GM18519 (cell line): ENCODE data around the gene DNMT3L.
"Not testable (repeated sequence)": the region's sequence is repeated elsewhere in the genome, so short reads cannot be mapped to it uniquely, and the experiment has no call there.

ENCODE experiments used
- ATAC-seq: cut with Tn5 transposase; IDR thresholded peaks from one replicate; pipeline ENCODE4 v1.9.1; 2021; ENCODE audit warnings: mild to moderate bottlenecking, moderate library complexity; ENCODE audit not compliant: unreplicated experiment, low FRiP score

Gene DNMT3L

DNA sequence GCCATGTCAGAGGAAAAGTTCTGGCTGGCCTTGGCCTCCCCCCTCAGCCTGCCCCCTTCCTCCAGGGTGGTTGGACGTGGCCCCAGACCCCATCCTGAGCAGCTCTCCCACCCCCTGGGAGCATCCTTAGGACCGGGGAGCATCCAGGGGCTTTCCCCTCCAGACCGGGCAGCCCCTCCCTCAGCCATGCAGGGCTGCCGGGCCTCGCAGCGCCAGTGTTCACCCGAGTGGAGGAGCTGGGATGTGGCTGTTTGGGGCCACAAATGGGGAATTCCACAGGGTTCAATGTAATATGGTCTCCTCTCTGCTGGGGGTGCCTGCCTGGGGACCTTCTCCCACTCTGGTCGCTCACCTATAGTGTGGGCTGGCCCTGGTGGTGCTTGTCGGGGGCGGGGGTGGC lies 33.9 kb upstream of the DNMT3L start:
- no peak for ATAC-seq

- no peak for ATAC-seq
These were observed 33.5 kb upstream of the DNMT3L start for GRCh38 chr21:44295163-44295573.

DNA sequence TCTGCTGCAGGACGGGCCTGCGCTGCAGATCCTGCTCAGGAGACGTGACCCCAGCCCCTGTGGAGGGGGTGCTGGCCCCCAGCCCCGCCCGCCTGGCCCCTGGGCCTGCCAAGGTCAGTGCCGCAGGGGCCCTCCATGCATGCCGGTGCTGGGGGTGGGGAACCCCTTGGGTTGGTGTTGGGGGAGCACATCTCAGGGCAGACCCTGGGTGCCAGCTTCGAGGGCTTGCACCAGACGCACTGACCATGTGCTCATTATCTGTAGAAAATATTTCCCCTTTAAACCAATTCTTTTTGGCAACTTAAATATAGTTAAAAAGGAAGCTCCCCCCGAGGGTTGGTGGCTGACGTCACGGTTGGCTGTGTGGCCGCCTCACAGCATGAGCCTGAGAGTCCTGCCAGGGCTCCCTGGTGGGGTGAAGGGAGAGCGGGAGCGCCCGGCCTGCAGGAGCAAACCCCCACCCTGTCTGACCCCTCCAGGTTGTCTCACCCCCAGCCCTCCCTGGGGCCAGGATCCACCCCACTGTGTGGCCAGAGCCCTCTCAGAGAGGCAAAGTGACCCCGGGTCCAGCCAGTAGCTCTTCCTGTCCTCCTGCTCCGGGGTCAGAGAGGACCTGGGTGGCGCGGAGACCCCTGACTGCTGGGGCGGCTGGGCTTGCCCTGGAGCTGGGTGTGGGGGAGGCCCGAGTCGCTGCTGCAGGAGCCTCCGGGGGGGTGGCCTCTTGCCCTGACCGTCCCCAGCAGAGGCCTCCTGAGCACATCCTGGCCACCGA lies 32.9 kb upstream of the DNMT3L start:
- no peak for ATAC-seq

DNA sequence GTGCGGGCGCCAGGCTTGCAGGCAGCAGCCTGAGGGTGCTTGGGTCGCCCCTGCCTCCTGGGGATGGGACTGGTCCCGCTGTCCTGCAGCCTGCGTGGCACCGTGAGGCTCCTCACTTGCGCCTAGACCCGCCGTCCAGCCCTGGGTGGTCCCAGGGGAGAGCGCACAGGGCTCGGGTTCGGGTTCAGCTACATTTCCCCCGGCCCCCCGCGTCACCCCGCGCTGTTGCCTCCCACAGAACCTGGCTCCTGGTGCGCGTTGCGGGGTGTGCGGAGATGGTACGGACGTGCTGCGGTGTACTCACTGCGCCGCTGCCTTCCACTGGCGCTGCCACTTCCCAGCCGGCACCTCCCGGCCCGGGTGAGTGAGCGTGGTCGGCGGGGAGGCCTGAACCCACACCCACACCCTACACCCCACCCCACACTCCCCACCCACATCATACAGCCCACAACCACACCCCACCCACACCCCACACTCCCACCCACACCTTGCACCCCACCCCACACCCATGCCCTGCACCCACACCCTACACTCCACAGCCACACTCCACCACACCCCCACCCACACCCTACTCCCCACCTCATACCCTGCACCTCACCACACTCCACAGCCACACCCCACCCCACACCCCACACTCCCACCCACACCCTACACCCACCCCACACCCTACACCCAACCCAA lies 32.0 kb upstream of the DNMT3L start:
- no peak for ATAC-seq

GRCh38 chr21:44292812-44293195 lies 31.1 kb upstream of the DNMT3L start:
- no peak for ATAC-seq

DNA sequence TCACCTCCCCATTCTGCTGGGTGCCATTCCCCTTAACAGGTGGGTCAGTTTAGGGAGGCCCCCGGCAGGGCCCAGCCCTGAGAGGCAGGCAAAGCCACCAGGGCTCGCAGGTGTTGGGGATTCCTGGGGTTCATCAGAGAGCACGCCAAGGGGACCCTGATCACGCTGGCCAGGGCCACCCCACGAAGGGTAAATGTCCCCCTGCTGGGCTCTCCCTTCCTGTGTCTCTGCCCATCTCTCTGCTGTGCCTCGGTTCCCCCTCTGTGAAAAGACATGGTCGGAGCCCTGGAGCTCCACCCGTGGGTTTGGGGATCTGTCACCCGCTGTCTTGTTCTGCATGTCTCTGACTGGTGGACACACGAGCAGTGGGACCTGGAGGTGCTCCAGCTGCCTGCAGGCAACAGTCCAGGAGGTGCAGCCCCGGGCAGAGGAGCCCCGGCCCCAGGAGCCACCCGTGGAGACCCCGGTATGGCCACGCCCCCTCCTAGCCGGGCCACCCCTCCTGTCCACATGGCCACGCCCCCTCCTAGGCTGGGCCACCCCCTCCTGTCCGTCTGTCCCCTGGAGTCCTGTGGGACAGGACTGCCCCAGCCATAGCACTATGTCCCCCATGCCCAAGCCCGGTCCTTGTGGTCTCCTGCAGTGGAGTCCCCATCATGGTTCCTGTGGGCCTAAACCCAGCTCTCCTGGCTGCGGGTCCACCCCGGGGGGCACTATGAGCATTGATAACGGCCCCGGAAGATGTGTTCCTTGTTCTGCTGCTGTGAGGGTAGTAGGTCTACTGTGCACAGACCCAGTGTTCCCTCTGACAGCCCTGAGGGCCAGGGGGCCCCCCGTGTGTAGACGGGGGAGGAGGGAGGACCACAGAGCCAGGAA lies 30.5 kb upstream of the DNMT3L start:
- ATAC-seq: no peak

- no peak for ATAC-seq
These were observed 29.6 kb upstream of the DNMT3L start for GRCh38 chr21:44291078-44291935.

DNA sequence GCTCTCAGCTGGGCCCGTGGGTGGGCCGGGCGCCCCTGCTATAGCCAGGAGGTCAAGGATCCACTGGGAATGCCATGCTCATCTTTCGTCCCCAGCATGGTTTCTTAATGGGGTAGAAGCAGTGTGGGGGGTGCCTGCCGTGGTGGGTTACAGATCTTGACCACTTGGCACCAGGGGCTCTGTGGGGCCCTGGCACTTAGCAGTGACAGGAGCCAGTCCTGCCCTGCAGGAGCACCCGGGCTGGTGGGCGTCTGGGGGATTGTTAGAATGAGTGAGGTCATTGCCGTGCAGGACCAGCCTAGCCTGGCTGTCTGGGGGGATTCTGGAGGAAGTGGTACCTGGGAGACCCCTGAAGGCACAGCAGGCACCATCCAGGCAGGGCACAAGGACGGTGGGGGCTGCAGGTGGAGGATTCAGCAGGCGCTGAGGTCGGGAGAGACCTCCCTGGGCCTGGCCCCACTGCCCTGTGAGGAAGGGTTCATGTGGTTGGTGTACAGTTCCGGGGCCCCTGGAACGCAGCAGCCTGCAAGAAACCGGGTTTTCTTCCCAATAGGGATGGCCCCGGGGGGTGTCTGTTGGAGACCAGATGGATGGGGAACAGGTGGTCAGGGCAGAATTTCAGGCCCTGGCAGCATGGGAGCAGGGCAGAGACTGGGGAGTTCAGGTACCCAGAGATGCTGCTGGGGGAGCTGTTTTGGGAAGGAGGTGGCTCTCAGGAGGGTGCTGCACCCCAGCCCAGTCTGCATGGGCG lies 28.8 kb upstream of the DNMT3L start:
- ATAC-seq: no peak

GRCh38 chr21:44289381-44290010 lies 27.8 kb upstream of the DNMT3L start:
- ATAC-seq: no peak

- no peak for ATAC-seq
These were observed 26.8 kb upstream of the DNMT3L start for GRCh38 chr21:44288251-44289110.

GRCh38 chr21:44286716-44287632 lies 25.3 kb upstream of the DNMT3L start:
- ATAC-seq: no peak

DNA sequence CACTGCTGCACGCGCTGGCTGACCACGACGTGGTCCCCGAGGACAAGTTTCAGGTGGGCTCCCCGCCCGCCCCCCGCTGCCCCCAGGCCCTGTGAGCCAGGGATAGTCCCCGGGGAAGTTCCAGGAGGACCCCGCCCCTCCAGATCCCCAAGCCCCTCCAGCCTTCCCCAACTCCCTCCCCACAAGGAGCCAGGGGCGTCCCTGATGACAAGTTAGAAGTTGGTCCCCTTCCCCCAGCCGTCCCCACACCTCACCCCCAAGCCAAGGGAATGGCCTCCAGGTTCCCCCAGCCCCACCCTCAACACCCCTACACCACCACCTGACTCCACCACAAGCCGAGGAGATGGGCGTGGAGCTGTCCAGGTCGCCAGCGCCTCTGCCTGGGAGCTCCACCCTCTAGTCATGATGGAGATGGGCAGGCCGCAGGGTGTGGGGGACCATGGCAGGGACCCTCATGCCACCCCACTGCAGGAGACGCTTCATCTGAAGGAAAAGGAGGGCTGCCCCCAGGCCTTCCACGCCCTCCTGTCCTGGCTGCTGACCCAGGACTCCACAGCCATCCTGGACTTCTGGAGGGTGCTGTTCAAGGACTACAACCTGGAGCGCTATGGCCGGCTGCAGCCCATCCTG lies 24.5 kb upstream of the DNMT3L start:
- no peak for ATAC-seq

DNA sequence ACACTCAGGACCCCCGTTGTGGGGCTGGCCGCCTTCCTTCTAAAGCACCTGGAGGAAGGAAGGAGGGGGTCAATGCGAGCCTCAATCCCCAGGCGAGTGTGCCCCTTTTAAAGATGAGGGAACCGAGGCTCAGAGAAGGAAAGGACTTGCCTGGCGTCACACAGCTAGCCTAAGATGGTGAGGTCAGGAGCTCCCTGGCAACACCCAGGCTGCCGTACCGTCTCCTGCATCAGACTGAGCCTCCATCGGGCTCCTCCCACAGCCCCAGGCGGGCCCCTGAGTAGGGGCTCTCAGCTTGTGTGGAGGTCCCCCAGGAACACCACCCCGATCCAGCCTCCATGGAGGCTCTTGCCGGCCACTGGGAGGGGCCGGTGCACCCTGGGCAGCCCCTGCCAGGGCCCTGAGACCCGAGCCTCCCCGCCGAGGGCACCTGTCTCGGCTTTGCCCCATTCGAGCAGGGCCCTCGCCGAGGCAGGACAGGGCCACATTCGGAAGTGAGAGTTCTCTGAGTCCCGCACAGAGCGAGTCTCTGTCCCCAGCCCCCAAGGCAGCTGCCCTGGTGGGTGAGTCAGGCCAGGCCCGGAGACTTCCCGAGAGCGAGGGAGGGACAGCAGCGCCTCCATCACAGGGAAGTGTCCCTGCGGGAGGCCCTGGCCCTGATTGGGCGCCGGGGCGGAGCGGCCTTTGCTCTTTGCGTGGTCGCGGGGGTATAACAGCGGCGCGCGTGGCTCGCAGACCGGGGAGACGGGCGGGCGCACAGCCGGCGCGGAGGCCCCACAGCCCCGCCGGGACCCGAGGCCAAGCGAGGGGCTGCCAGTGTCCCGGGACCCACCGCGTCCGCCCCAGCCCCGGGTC lies 23.7 kb upstream of the DNMT3L start, which contains the start of gene AIRE:
Gene AIRE (plus strand): TSS at position 739 of the 855 bp plus-strand sequence. CDS start 131 bp downstream, outside the sequence.
- no peak for ATAC-seq

GRCh38 chr21:44283948-44284347 lies 22.3 kb upstream of the DNMT3L start:
- no peak for ATAC-seq

GRCh38 chr21:44283211-44283785 lies 21.6 kb upstream of the DNMT3L start:
- not testable (repeated sequence) for ATAC-seq
